GM12874 (cell line): ENCODE measurements around the gene RSBN1L.

Experiments used
- TF ChIP-seq, protein P1 (sequence below): IDR thresholded peaks from 2 replicates; pipeline ENCODE4 v1.5.1; 2011; ENCODE audit warnings: low read depth, mild to moderate bottlenecking, control low read depth, low read length, moderate library complexity; ENCODE audit not compliant: insufficient read depth

The RSBN1L gene

DNA sequence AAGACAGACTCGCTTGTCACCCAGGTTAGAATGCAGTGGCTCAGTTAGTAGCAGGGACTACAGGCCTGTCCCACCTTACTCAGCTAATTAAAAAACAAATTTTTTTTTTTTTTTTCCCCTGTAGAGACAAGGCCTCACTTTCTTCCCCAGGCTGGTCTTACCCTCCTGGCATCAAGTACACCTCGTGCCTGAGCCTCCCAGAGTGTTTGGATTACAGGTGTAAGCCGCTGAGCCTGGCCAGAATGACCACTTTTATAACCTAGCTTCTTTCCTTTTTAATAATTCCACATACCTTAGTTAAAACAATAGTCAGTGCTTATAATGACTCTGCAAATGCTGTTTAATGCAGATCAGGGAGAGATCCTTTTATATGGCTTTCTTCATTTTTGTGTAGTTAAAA is 31.3 kb downstream of the RSBN1L start:
- TF ChIP-seq, protein P1, sequence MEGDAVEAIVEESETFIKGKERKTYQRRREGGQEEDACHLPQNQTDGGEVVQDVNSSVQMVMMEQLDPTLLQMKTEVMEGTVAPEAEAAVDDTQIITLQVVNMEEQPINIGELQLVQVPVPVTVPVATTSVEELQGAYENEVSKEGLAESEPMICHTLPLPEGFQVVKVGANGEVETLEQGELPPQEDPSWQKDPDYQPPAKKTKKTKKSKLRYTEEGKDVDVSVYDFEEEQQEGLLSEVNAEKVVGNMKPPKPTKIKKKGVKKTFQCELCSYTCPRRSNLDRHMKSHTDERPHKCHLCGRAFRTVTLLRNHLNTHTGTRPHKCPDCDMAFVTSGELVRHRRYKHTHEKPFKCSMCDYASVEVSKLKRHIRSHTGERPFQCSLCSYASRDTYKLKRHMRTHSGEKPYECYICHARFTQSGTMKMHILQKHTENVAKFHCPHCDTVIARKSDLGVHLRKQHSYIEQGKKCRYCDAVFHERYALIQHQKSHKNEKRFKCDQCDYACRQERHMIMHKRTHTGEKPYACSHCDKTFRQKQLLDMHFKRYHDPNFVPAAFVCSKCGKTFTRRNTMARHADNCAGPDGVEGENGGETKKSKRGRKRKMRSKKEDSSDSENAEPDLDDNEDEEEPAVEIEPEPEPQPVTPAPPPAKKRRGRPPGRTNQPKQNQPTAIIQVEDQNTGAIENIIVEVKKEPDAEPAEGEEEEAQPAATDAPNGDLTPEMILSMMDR = no peak

DNA sequence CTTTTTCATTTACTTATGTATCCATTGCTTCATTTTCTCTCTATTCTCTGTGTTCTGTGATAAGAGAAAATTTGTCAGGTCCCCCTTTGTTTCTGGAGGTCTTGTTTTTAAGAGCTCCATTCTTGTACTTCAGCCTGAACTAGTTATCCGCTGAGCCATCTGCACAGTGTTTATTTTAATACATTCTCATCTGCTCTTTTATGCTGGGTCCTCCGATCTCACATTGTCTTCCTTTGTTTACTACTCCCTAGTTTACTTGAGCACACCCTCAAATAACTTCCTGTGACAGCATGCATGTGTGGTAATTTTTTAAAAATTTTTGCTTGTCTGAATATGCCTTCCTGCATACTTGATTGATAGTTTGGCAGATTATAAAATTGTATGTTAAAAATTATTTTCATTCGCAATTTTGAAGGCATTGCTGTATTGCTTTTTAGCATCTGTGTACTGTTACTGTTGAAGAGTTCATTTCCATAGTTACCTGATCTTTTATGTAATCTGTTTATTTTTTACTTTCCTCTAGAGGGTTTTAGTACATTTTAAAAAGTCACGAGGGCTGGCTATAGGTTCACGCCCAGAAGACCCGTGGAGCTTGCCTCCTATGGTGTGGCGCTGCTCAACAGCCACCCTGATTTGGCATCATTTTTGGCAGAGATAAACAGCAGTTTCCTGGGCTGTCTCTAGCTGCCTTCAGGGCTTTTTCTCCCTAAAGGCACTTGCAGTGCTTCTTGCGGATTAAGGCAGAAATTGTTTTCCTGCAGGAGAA is 31.9 kb downstream of the RSBN1L start:
- TF ChIP-seq, protein P1 = no peak

DNA sequence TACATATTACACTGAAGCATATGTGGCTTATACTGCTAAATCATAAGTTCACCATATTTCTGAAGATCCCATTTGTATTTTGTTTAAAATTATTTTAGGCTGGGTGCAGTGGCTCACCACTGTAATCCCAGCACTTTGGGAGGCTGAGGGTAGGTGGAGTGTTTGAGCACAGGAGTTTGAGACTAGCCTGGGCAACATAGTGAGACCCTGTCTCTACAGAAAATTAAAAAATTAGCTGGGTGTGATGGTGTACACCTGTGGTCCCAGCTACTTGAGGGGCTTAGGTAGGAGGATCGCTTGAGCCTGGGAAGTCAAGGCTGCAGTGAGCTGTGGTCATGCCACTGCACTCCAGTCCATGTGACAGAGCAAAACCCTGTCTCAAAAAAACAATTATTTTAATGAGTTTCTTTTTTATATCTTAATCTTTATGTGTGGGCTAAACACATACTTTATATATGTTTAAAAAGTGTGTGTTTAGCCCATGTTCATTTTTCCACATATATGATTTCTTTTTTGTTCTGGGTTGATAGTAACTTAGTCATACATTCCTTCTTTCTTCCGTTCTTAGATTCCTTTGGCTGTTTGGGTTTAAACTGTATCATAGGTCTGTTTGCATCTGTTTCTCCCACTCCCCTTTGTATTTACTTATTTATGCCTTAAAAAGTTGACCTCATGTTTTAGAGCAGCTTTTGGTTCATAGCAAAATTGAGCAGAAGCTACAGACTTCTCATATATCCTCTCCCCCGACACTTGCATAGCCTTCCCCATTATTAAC is 33.5 kb downstream of the RSBN1L start:
- TF ChIP-seq, protein P1 = no peak

DNA sequence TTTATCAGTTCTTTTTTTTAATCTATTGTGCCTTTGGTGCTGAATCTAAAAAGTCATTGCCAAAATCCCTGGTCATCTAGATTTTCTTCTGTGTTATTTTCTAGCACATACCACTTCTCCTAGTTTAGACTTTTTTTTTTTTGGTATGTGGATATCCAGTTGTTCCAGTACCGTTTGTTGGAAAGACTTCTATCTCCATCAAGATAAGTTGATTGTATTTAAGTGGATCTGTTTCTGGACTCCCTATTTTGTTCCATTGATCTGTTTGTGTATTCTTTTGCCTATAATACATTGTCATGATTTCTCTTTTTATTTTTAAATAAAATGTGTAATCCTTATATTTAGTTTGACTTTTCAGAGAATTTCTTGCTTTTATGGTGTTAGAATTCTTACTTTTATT is 35.5 kb downstream of the RSBN1L start:
- TF ChIP-seq, protein P1 = no peak

DNA sequence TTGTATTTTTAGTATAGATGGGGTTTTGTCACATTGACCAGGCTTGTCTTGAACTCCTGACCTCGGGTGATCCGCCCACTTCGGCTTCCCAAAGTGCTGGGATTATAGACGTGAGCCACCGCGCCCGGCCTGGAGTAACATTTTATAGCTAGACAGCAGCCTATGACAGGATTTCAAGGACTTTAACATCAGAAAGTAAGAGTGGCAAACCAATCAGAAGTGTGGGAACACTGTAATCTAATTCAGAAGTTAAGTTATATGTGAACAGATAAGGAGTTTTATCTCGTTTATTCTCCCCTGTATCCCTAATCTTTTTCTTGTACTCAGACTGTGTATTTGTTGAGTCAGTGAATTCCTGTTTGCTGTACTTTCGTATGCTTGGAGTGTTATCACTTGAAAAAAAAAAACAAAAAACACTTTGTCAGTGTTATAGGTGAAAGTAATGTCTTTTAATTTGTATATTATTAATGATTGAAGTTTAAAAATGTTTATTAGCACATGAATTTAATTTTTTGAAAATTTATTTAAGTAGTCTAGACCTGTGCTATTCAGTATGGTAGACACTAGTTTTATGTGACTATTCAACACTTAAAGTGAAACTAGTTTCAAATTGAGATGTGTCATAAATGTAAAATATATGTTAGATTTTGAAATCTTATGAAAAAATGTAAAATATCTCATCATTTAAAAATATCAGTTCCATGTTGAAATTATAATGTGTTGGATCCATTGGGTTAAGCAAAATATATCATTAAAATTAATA is 38.6 kb downstream of the RSBN1L start:
- TF ChIP-seq, protein P1 = no peak

DNA sequence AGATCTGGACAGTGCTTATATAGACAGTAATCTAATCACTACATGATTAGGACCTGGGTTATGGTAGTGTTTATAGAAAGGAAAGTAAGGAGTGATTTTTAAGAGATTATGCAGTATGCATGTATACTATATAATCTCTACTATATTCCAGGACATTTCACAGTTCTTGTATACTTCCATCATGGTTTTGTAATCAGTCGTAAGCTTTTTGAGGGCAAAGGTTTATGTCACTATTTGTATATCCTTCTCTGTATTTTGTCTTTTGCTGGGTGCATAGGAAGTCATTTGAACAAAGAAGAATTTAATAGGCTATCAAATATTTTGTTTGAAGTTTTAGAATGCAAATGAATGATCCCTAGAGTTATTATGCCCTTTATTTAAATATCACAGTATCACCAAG is 39.2 kb downstream of the RSBN1L start:
- TF ChIP-seq, protein P1 = no peak

DNA sequence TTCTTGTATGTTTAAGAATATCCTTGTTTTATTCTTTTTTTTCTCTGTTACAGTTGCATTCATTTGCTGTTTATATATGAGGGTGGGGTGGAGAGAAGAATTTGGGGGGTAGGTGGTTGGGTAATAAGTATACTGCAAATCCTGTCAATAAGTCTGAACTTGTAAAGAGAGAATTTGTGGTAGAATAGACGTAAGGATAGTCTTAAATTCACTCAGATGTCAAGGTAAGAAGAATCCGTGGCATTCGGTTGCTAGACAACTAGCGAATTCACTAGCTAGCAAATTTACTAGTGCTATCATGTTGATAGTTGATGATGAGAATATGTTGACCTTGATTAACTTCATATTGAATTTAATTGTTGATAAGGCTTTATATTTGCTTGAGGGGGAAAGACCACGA is 40.7 kb downstream of the RSBN1L start:
- TF ChIP-seq, protein P1 = no peak
